HG02763 (cell line): Measurements from ENCODE around the gene FUBP3.

Source experiments
- ATAC-seq: cut with Tn5 transposase; IDR thresholded peaks from one replicate; pipeline ENCODE4 v1.9.1; 2021; ENCODE audit warnings: mild to moderate bottlenecking, moderate library complexity; ENCODE audit not compliant: unreplicated experiment

The FUBP3 gene

DNA sequence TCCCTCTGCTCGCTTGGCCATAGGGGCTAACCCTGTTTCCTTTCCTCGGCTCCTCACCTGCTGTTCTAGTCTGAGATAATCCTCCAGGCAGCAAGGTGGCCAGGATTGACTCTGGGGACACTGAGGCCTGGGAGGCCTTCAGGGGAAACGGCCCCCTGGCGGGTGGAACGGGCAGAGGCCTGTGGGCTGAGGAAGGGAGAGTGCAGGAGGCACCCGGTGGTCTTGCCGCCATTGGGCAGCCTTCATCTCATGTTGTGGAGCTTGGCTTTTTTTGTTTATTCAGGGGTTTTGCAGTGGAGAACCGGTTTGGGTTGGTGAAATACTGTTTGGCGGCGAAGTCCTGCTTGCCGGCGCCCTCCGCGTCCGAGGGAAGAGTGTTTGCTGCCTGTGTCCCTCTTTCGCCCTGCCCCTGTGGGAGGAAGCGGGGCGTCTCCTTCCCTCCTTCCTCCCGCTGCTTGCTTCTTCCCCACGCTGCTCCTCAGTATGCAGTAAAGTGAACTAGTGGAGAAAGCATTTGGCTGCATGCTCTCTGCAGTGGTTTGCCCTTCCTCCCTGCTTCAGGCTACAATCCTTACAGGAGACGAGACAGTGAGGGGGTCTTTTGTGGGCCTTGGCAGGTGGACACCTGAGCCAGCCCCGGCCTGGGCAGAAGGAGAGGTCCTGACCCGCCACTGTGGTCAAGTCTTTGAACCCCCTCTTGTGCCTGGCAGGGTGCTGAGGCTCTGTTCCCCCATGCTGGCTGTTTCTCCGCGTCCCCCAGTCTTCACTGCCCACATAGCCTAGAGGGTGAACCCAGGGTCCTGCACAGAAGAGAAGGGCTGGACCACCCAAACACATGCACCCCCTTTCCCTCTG lies 54.2 kb downstream of the FUBP3 start:
- ATAC-seq = no peak

DNA sequence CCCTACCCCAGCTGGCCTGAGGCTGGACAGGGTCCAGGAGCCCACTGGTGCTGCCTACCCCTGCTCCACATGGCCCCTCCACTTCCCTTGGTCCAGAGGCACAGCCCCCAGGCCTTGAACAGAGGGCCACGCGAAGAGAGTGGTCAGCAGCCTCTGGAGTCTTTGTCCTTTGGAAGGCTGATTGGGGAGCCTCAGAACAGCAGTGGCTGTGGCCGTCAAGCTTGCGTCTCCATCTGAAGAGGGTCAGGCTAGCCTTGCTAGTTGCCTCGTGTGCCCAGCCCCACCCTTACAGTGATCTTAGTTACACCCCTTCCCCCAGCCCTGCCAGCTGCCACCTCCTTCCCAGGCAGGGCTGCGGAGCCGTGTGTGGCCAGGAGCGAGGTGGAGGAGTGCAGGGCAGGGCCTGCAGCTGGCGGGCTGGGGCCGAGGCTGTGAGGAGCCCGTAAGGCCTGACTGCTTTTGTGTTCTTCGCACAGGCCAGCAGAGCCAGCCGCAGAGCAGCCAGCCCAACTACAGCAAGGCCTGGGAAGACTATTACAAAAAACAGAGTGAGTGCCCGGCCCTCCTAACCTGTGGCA lies 54.9 kb downstream of the FUBP3 start:
- no peak for ATAC-seq

DNA sequence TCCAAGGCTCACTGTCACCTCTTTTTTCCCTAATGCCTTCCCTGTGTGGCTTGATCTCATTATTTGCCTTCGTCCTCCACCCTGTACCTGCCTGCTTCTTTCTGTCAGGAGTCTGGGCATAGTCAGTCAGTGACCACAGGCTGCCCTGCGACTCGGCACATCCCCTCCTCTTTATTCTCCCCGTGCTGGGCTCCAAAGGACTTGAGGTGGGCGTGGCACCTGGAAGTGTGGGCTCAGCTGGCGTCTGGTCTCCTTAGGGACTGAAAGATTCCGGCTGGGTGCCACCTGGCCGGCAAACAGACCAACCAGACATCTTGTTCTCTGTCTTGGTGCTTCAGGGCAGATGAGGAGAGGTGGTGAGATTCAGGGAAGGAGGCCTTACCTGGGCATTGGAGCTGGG lies 55.4 kb downstream of the FUBP3 start:
- no peak for ATAC-seq

GRCh38 chr9:130635306-130635705 lies 55.9 kb downstream of the FUBP3 start:
- no peak for ATAC-seq

DNA sequence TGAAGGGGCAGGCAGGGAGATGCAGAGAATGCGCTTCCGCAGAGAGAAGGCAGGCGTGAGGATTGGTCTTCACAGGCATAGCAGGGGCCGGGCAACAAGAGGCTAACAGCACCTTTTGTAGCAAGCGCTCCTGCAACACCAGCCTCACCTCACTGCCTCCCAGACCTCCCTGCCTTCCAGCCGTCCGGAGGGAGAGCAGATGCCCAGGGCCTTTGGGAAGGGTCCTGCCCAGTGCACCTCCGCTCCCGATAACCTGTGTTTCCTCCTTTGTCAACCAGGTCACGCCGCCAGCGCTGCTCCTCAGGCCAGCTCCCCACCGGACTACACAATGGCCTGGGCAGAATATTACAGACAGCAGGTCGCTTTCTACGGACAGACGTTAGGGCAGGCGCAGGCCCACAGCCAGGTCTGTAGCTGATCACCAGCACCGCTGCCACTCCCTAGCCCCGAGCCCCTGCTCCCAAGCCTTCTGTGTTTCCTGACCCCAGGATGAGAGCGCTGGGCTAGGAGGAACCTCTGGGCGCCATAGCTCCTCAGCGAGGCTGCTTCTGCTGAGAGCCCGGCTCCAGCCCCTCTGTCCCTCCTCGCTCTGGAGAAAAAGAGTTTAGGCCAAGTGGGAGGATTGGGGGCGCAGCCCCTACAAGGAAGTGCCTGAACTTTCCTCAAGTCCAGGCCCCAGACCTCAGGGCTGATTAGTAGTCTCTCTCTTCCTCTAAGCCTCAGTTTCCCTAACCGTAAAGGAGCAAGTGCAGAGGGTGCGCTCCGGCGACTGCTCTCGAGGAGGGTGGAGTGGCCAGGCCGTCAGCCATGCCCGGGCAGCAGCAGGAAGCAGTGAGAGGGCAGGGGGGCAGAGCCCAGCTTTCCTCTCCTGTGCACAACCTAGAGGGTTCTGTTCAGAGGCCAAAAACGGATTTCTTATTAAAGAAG lies 56.6 kb downstream of the FUBP3 start:
- ATAC-seq = no peak

DNA sequence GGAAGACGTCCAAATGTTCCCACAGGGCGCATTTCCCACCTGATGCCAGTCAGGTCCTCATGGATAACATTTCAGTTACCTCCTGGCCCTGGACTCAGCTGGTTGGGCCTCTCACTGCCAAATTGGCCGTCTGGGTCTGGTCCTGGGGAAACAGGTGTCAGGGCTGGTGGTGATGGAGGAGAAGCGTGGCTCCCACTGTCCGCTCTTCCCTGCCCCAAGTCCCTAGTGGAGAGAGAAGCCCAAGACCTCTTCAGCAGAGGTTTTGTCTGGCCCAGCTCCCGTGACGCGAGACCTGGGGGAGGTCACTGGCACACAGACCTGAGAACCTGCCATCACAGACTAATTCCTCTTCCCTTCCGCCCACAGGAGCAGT lies 57.3 kb downstream of the FUBP3 start:
- ATAC-seq = no peak

DNA sequence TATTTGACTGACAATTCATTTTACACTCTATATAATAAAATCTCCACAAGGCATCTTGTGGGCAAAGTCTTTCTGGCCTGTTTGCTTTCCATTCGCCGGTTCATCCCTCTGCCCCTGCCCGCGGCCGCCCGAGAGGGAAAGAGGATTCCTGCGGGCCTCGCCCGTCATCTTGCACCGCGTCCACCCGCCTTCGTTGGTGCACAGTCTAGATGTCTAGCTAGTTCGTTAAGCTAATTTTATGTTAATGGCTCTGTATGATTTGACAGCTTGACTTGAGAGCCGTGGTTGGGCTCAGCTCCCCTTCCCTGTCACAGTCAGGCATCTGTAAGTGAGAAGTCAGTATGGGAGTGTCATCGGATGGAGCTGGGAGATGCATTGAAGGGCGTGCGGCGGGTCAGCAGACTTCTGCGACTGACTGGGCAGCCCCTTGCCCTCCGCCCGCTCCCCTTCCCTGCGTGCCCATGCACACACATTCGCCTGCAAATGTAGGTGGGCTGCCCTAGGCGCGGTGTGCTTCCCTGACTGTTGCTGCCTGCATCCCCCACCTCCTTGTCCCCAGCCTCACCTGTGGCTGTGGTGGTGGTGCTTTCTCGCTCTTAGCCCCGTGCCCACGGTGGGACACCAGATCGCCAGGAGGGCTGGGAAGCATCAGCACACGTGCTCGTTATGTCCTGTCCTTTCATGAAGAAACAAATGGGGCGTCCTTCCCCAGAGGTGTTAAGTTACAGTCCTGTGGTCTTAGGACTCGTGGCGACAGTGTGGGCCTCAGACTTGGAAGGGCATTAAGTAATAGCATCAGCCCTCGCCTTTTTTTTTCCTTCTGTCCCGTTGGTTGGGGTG lies 59.1 kb downstream of the FUBP3 start:
- no peak for ATAC-seq

- ATAC-seq = no peak
Observed at GRCh38 chr9:130639124-130639765, 59.9 kb downstream of the FUBP3 start.

GRCh38 chr9:130639866-130640555 lies 60.6 kb downstream of the FUBP3 start:
- ATAC-seq = no peak

GRCh38 chr9:130640681-130641080 lies 61.3 kb downstream of the FUBP3 start:
- ATAC-seq = no peak

- ATAC-seq = no peak
Observed at GRCh38 chr9:130642926-130643325, 63.5 kb downstream of the FUBP3 start.

DNA sequence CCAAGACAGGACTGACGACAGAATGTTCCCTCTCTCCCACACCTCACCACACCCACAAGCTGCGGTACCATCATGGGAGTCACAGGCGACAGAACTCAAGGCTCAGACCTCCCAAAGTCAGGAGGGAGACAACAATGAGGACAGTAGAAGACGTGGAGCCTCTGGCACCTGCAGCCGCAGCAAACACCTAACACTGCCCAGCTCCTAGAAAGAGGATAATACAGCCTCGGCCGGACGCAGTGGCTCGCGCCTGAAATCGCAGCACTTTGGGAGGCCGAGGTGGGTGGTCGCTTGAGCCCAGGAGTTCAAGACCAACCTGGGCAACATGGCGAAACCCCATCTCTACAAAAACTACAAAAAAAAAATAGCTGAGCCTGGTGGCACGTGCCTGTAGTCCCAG lies 71.8 kb downstream of the FUBP3 start:
- ATAC-seq = no peak

DNA sequence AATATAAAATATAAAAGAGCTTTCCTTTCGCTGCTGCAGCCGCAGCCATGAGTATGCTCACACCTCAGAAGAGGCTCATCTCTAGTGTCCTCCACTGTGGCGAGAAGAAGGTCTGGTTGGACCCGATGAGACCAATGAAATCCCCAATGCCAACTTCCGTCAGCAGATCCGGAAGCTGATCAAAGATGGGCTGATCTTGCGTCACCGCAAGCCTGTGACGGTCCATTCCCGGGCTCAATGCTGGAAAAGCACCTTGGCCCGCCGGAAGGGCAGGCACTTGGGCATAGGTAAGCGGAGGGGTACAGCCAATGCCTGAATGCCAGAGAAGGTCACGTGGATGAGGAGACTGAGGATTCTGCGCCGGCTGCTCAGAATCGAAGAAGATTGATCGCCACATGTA lies 72.4 kb downstream of the FUBP3 start:
- ATAC-seq = no peak

GRCh38 chr9:130654879-130655278 lies 75.5 kb downstream of the FUBP3 start:
- ATAC-seq = no peak

GRCh38 chr9:130658893-130659698 lies 79.7 kb downstream of the FUBP3 start:
- ATAC-seq = no peak

GRCh38 chr9:130659699-130660248 lies 80.4 kb downstream of the FUBP3 start:
- ATAC-seq = no peak

DNA sequence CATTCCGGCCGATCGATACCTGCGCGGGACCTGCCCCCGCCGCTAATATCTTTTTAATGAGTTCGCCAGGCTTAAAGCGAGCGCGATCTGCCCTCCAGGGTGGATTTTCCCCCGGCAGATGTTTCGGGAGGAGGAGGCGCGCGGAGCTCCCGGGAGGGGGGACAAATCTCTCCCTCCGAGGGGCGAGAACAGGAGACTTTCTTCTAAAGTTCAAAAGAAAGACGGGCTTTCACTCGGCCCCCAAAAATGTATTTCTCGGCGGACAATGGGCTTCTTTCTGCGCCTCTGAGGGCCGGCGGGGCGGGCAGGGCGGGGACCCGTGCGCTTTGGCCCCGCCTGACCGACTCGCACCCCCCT lies 80.9 kb downstream of the FUBP3 start:
- no peak for ATAC-seq

DNA sequence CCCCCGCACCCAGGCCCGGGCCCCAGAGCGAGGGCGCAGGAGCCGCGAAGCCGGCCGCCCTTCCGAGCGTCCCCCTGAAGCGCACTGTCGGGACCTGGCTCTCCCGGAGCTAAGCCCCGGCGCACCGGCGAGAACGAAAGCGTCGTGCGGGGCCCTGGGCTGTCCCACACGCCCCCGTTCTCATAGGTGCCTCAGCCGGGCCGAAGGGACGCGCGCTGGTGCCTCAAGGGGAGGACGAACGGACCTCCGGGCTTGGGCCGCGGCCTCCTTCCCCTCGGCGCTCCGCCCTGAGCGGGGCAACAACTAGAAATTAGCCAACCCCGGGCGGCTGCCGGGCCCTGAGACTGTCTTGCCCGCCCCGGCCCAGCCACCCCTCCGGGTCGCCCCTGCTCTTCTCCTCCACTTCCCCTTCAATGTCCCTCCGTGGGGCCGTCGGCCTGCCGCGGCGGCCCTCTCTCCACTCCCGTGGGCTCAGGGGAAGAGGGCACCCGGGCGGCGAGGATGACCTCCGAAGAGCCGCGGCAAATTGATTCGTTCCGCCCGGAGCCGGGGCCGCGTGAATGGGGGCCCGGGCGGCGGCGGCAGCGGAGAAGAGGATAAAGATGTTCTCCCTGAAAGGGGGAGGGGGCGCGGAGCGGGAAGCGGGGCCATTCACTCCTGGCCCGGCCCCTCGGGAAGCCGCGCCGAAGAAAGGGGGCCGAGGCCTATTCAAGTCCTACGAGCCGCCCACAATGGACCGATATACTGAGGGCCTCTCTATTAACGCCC lies 81.5 kb downstream of the FUBP3 start:
- no peak for ATAC-seq
